Measurements from ENCODE around the gene USP44.

GRCh38 chr12:95474660-95474958 lies 76.7 kb downstream of the USP44 start:
- no peak for TF ChIP-seq POLR2A (IDR thresholded peaks at IDR 0.05)
- TF ChIP-seq, protein P1, sequence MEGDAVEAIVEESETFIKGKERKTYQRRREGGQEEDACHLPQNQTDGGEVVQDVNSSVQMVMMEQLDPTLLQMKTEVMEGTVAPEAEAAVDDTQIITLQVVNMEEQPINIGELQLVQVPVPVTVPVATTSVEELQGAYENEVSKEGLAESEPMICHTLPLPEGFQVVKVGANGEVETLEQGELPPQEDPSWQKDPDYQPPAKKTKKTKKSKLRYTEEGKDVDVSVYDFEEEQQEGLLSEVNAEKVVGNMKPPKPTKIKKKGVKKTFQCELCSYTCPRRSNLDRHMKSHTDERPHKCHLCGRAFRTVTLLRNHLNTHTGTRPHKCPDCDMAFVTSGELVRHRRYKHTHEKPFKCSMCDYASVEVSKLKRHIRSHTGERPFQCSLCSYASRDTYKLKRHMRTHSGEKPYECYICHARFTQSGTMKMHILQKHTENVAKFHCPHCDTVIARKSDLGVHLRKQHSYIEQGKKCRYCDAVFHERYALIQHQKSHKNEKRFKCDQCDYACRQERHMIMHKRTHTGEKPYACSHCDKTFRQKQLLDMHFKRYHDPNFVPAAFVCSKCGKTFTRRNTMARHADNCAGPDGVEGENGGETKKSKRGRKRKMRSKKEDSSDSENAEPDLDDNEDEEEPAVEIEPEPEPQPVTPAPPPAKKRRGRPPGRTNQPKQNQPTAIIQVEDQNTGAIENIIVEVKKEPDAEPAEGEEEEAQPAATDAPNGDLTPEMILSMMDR (IDR thresholded peaks at IDR 0.05), result no peak

All from body of pancreas (tissue), 4 donors.